Measurements from ENCODE around the gene PAX6.
"Not testable (repeated sequence)": the region's sequence is repeated elsewhere in the genome, so short reads cannot be mapped to it uniquely, and the experiment has no call there.

Gene PAX6

DNA sequence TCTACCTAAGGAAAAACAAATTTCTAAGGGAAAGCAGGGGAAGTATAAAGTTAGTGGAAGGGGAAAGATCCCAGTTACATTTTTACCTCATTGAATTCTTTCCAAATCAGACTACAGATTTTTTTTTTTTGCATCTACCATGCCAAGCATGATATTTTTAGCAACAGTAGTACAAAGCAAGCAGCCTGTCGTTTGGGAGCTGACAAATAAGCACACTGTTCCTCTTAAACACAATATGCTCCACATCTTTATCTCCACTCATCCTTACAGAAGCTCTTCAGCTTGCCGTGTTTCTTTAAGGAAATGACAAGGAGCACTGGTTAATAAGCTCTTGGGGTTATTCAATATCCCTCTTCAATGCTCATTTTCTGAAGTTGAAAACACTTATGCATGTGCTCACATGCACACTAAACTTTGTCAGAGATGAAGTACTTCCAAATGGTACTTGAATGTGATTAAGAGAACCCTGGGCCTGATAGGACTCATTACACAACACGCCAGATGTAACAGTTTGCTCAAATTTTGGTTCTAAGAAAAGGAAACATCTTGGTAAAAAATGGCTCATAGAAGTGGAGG, 53.8 kb downstream of the PAX6 start:
- POLR2A ChIA-PET: no interaction called here
- TF ChIP-seq LEF1 (IDR thresholded peaks at IDR 0.05; ENCODE audit: borderline replicate concordance) (no peak), BHLHE40 (IDR thresholded peaks at IDR 0.05; ENCODE audit: borderline replicate concordance) (no peak), ZNF384 (IDR thresholded peaks at IDR 0.05) (no peak), FOXA1 (IDR thresholded peaks at IDR 0.05) (no peak), CTBP1 (IDR thresholded peaks at IDR 0.05; ENCODE audit: borderline replicate concordance) (no peak), HDGF (IDR thresholded peaks at IDR 0.05; ENCODE audit: borderline replicate concordance) (no peak), ARNT (IDR thresholded peaks at IDR 0.05) (no peak), ELF4 (IDR thresholded peaks at IDR 0.05) (no peak), FOXK2 (IDR thresholded peaks at IDR 0.05) (no peak), NFRKB (IDR thresholded peaks at IDR 0.05) (no peak), SP1 (IDR thresholded peaks at IDR 0.05) (no peak)
- TF ChIP-seq, protein P1, sequence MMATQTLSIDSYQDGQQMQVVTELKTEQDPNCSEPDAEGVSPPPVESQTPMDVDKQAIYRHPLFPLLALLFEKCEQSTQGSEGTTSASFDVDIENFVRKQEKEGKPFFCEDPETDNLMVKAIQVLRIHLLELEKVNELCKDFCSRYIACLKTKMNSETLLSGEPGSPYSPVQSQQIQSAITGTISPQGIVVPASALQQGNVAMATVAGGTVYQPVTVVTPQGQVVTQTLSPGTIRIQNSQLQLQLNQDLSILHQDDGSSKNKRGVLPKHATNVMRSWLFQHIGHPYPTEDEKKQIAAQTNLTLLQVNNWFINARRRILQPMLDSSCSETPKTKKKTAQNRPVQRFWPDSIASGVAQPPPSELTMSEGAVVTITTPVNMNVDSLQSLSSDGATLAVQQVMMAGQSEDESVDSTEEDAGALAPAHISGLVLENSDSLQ (IDR thresholded peaks at IDR 0.05): no peak
- CTCF ChIA-PET: interaction anchor here (0.6 kb wide), 1 partner anchor 51 kb away, joined by 3 read pairs; no protein-coding TSS in a partner anchor
- no peak for DNase-seq (ENCODE audit: extremely low spot score)

DNA sequence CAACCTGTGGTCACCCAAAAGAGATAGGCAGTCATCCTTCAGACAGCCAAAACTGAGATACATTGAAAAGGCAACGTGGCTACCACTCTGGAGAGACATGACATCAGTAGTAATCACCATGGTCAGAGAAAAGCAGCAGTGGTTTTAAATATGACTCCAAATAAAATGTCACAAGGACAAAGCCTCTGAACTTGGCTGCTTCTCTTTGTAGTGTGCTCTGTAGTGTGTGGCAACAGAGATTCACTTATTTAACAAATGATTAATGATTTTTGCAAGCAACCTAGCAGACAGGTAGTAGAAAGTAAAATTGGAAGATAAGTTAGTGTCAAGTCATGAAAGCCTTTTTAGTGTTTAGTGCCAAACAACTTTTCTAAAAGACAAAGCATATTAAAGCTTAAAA, 63.5 kb downstream of the PAX6 start:
- CTCF ChIA-PET: no interaction called here
- no peak for DNase-seq (ENCODE audit: extremely low spot score)
- TF ChIP-seq, protein P1 (IDR thresholded peaks at IDR 0.05): no peak
- TF ChIP-seq FOXA1 (IDR thresholded peaks at IDR 0.05): no peak
- no peak for TF ChIP-seq ELF4 (IDR thresholded peaks at IDR 0.05)
- no peak for TF ChIP-seq SP1 (IDR thresholded peaks at IDR 0.05)
- TF ChIP-seq FOXK2 (IDR thresholded peaks at IDR 0.05): no peak
- TF ChIP-seq ZNF384 (IDR thresholded peaks at IDR 0.05): no peak
- no peak for TF ChIP-seq TARDBP (IDR thresholded peaks at IDR 0.05)
- TF ChIP-seq SUZ12 (IDR thresholded peaks at IDR 0.05): no peak
- no peak for TF ChIP-seq LEF1 (IDR thresholded peaks at IDR 0.05; ENCODE audit: borderline replicate concordance)
- TF ChIP-seq HDGF (IDR thresholded peaks at IDR 0.05; ENCODE audit: borderline replicate concordance): no peak
- no peak for TF ChIP-seq ARNT (IDR thresholded peaks at IDR 0.05)
- no peak for TF ChIP-seq BHLHE40 (IDR thresholded peaks at IDR 0.05; ENCODE audit: borderline replicate concordance)
- no peak for TF ChIP-seq L3MBTL2 (conservative IDR thresholded peaks at IDR 0.05)
- TF ChIP-seq CTBP1 (IDR thresholded peaks at IDR 0.05; ENCODE audit: borderline replicate concordance): no peak
- no peak for TF ChIP-seq NFRKB (IDR thresholded peaks at IDR 0.05)
- no peak for TF ChIP-seq FOXM1 (IDR thresholded peaks at IDR 0.05; ENCODE audit: borderline replicate concordance)
- POLR2A ChIA-PET: no interaction called here

DNA sequence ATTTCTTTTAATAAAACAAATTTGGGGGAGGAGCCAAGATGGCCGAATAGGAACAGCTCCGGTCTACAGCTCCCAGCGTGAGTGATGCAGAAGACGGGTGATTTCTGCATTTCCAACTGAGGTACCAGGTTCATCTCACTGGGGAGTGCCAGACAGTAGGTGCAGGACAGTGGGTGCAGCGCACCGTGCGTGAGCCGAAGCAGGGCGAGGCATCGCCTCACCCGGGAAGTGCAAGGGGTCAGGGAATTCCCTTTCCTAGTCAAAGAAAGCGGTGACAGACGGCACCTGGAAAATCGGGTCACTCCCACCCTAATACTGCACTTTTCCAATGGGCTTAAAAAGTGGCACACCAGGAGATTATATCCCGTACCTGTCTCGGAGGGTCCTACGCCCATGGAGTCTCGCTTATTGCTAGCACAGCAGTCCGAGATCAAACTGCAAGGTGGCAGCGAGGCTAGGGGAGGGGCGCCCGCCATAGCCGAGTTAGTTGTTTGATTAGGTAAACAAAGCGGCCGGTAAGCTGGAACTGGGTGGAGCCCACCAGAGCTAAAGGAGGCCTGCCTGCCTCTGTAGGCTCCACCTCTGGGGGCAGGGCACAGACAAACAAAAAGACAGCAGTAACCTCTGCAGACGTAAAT, 70.3 kb downstream of the PAX6 start:
- DNase-seq (ENCODE audit: extremely low spot score); POLR2A ChIA-PET; CTCF ChIA-PET: not testable (repeated sequence)

DNA sequence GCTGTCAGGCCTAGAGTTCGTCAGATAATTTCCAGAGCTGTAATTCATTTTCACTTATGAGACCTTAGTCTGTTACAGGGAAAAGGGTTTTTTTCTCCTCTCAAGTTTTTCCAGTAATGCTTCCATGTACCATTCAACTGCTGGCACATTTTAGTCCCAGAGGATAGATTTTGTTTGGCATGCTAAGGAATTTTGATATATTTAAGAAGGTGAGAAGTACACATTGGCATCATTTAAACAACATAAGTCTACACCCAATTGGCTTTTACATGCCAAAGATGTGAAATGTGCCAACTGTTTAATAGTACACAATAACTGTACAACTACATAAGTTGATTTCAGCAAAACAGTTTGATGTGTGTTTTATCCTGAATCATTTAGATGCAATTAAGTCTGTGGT, 71.0 kb downstream of the PAX6 start:
- ChIA-PET CTCF (no interaction called here), POLR2A (no interaction called here)
- DNase-seq (ENCODE audit: extremely low spot score): no peak
- TF ChIP-seq SUZ12 (IDR thresholded peaks at IDR 0.05): no peak
